HG03025 (cell line): Measurements from ENCODE around the gene RAVER1.
"Not testable (repeated sequence)": the region's sequence is repeated elsewhere in the genome, so short reads cannot be mapped to it uniquely, and the experiment has no call there.

Experiments
- ATAC-seq: cut with Tn5 transposase; IDR thresholded peaks from one replicate; pipeline ENCODE4 v1.9.1; 2021; ENCODE audit warnings: mild to moderate bottlenecking, moderate library complexity; ENCODE audit not compliant: unreplicated experiment, low FRiP score

Gene RAVER1

GRCh38 chr19:10352764-10353671, 19.7 kb upstream of the RAVER1 start:
- ATAC-seq, result no peak

- no peak for ATAC-seq
Observed at GRCh38 chr19:10346509-10346908, 13.2 kb upstream of the RAVER1 start.

GRCh38 chr19:10344780-10345179, 11.5 kb upstream of the RAVER1 start:
- no peak for ATAC-seq

- no peak for ATAC-seq
Observed at GRCh38 chr19:10343495-10343894, 10.2 kb upstream of the RAVER1 start.

GRCh38 chr19:10339977-10340376, 6.6 kb upstream of the RAVER1 start:
- ATAC-seq, result no peak

GRCh38 chr19:10339380-10339960, 6.1 kb upstream of the RAVER1 start, which contains the start of gene ICAM3:
TSS of gene ICAM3 (minus strand) at chr19:10339624. CDS start at chr19:10339614, 10 bp downstream.
- ATAC-seq, result no peak

GRCh38 chr19:10338940-10339339, 5.6 kb upstream of the RAVER1 start:
- no peak for ATAC-seq

GRCh38 chr19:10336725-10337124, 3.4 kb upstream of the RAVER1 start:
- not testable (repeated sequence) for ATAC-seq

GRCh38 chr19:10335352-10335985, 2.1 kb upstream of the RAVER1 start:
- no peak for ATAC-seq

GRCh38 chr19:10334588-10335351, 1.4 kb upstream of the RAVER1 start:
- ATAC-seq, result no peak

- ATAC-seq, result no peak
Observed at GRCh38 chr19:10333758-10334587, 644 bp upstream of the RAVER1 start.

- ATAC-seq, result no peak
Observed at GRCh38 chr19:10332158-10332964, 968 bp downstream of the RAVER1 start.

GRCh38 chr19:10329555-10329954, 3.8 kb downstream of the RAVER1 start:
- no peak for ATAC-seq

- no peak for ATAC-seq
Observed at GRCh38 chr19:10328558-10329429, 4.5 kb downstream of the RAVER1 start.

GRCh38 chr19:10327793-10328192, 5.5 kb downstream of the RAVER1 start:
- ATAC-seq, result no peak

- ATAC-seq, result no peak
Observed at GRCh38 chr19:10325732-10326131, 7.6 kb downstream of the RAVER1 start.

GRCh38 chr19:10321874-10322835, 11.2 kb downstream of the RAVER1 start:
- no peak for ATAC-seq
